B cell (primary cell): ENCODE results near the gene COPS4. TPM values are rescaled to one million over a fixed set of nuclear protein-coding genes. Genes with fewer than 3 reads are reported as not detected.

ENCODE experiments used
- ATAC-seq: fragments of 200-7000 bp; cut with Tn5 transposase; one replicate; pipeline ENCODE4 v1.10.0; 2021; ENCODE audit warnings: low read depth, mild to moderate bottlenecking, moderate number of reproducible peaks, moderate library complexity
- CTCF ChIA-PET: fragments of 350-600 bp; sonication (Branson Sonifier 250); formaldehyde crosslinking; loops from one replicate; lab custom pipeline; 2021; ENCODE audit warnings: antibody characterized with exemption, inconsistent platforms; lab: Charles Lee
- POLR2A ChIA-PET: fragments of 350-600 bp; sonication (Branson Sonifier 250); formaldehyde crosslinking; loops from one replicate; lab custom pipeline; 2021; ENCODE audit warnings: antibody characterized with exemption; lab: Charles Lee
- DNase-seq: peaks from one replicate; pipeline ENCODE4 v3.0.0; 2013
- H2AFZ ChIP-seq: 2 replicates; pipeline ENCODE4 v1.6.1; 2012; ENCODE audit warnings: mild to moderate bottlenecking, low read depth, low read length; ENCODE audit not compliant: insufficient read depth, poor library complexity, severe bottlenecking
- H3K27ac ChIP-seq, 2 donors: 1 replicate in 1 of 2; 2 replicates in 1 of 2; pipeline ENCODE4 v1.5.1; 2012 to 2013; ENCODE audit warnings: low read length in 2 of 2, mild to moderate bottlenecking in 2 of 2, moderate library complexity in 1 of 2
- H3K27me3 ChIP-seq, 4 experiments: fragments of 200-600 bp in 1 of 4; sonication (generic) in 1 of 4; replicated peaks in 1 of 4; 1 replicate in 2 of 4; 2 replicates in 2 of 4; pipeline versions ENCODE4 v1.6.1 to v1.7.0; 2013 to 2016; ENCODE audit warnings: low read length in 3 of 4, mild to moderate bottlenecking in 2 of 4, mixed read lengths in 1 of 4, moderate library complexity in 1 of 4; ENCODE audit not compliant: insufficient read depth in 4 of 4, control insufficient read depth in 3 of 4; ENCODE audit errors: control extremely low read depth in 1 of 4
- H3K36me3 ChIP-seq, 2 experiments: replicated peaks in 1 of 2; 1 replicate in 1 of 2; 2 replicates in 1 of 2; pipeline versions ENCODE4 v1.6.1 to v1.7.1; 2013; ENCODE audit warnings: low read length in 1 of 2; ENCODE audit not compliant: insufficient read depth in 2 of 2, control insufficient read depth in 1 of 2; ENCODE audit errors: control extremely low read depth in 1 of 2, extremely low read depth in 1 of 2
- H3K4me1 ChIP-seq, 2 donors: fragments of 200-600 bp in 1 of 2; sonication (generic) in 1 of 2; 1 replicate in 1 of 2; 2 replicates in 1 of 2; pipeline versions ENCODE4 v1.5.1 to v1.6.1; 2013 to 2017; ENCODE audit warnings: low read length in 2 of 2; ENCODE audit not compliant: control insufficient read depth in 2 of 2, insufficient read depth in 2 of 2
- H3K4me2 ChIP-seq: replicated peaks from 2 replicates; pipeline ENCODE3; 2012; ENCODE audit warnings: mild to moderate bottlenecking, low read depth, low read length; ENCODE audit not compliant: poor library complexity, severe bottlenecking
- H3K4me3 ChIP-seq, 5 experiments: fragments of 200-600 bp in 1 of 5; sonication (generic) in 1 of 5; 1 replicate in 3 of 5; 2 replicates in 2 of 5; pipeline versions ENCODE4 v1.5.1 to v1.7.0; 2011 to 2016; ENCODE audit warnings: low read length in 4 of 5, mild to moderate bottlenecking in 4 of 5, low read depth in 2 of 5, control low read depth in 1 of 5, moderate library complexity in 1 of 5; ENCODE audit not compliant: insufficient read depth in 1 of 5; ENCODE audit errors: control extremely low read depth in 1 of 5, extremely low read depth in 1 of 5
- H3K79me2 ChIP-seq: fragments of 200-600 bp; sonication (generic); one replicate; pipeline ENCODE4 v1.6.0; 2016; ENCODE audit warnings: low read length; ENCODE audit not compliant: control insufficient read depth, insufficient read depth
- H3K9ac ChIP-seq: fragments of 200-600 bp; sonication (generic); 2 replicates; pipeline ENCODE4 v1.6.1; 2017; ENCODE audit warnings: mild to moderate bottlenecking, low read length, moderate library complexity
- H3K9me3 ChIP-seq, 3 donors: one replicate each; pipeline versions ENCODE4 v1.6.1 to v1.7.1; 2013; ENCODE audit warnings: low read length in 2 of 3; ENCODE audit not compliant: control insufficient read depth in 2 of 3, insufficient read depth in 1 of 3; ENCODE audit errors: control extremely low read depth in 1 of 3
- H4K20me1 ChIP-seq: 2 replicates; pipeline ENCODE4 v1.6.0; 2012; ENCODE audit warnings: mild to moderate bottlenecking, low read length; ENCODE audit not compliant: insufficient read depth, control insufficient read depth, poor library complexity, severe bottlenecking
- H3K27ac Mint-ChIP-seq: one replicate; pipeline ENCODE4 v1.8.0; 2021; ENCODE audit warnings: mixed read lengths
- H3K27me3 Mint-ChIP-seq: one replicate; pipeline ENCODE4 v1.8.0; 2021; ENCODE audit warnings: mixed read lengths
- H3K4me1 Mint-ChIP-seq: one replicate; pipeline ENCODE4 v1.8.0; 2021; ENCODE audit warnings: mixed read lengths
- H3K4me3 Mint-ChIP-seq: one replicate; pipeline ENCODE4 v1.8.0; 2021; ENCODE audit warnings: mixed read lengths
- H3K9me3 Mint-ChIP-seq: one replicate; pipeline ENCODE4 v1.8.0; 2022; ENCODE audit warnings: mixed read lengths; ENCODE audit not compliant: insufficient read depth
- EZH2 ChIP-seq: IDR thresholded peaks from 2 replicates; pipeline ENCODE4 v1.6.1; 2012; ENCODE audit warnings: borderline replicate concordance, low read depth, mild to moderate bottlenecking, moderate library complexity, low read length; ENCODE audit not compliant: insufficient read depth, poor library complexity, severe bottlenecking
- WGBS: methylation state at CpG from one replicate; pipeline ENCODE4 v1.1.5; 2013; ENCODE audit warnings: missing lambda C conversion rate; ENCODE audit not compliant: insufficient coverage; 5-methylcytosine and 5-hydroxymethylcytosine counted together
- intact Hi-C: fragments of 100-400 bp; cut with micrococcal nuclease; formaldehyde crosslinking; loops from one replicate; pipeline ENCODE4 v1.10.0; 2022
- polyA plus RNA-seq: library from polyadenylated mRNA; depleted of rRNA; stranded (reverse); fragments of >200 nt; gene quantifications from 2 replicates; pipeline ENCODE4 v1.2.3, GENCODE V29; 2012
- total RNA-seq, 2 donors: library from RNA; stranded (reverse); fragments of 120-200 nt in 1 of 2; gene quantifications; 1 replicate in 1 of 2; 2 replicates in 1 of 2; pipeline versions ENCODE4 v1.2.3 to v1.2.4, GENCODE V29; 2013 to 2022
- TF ChIP-seq, protein P1 (sequence below): fragments of 200-600 bp; IDR thresholded peaks from one replicate; pipeline ENCODE4 v1.8.0; 2022; ENCODE audit warnings: antibody characterized with exemption, mild to moderate bottlenecking

Gene COPS4
- total and polyA plus RNA-seq, 2 donors (not counting 1 experiment from before 2014, with no cell fraction given), result 12.0 to 24.5 TPM

DNA sequence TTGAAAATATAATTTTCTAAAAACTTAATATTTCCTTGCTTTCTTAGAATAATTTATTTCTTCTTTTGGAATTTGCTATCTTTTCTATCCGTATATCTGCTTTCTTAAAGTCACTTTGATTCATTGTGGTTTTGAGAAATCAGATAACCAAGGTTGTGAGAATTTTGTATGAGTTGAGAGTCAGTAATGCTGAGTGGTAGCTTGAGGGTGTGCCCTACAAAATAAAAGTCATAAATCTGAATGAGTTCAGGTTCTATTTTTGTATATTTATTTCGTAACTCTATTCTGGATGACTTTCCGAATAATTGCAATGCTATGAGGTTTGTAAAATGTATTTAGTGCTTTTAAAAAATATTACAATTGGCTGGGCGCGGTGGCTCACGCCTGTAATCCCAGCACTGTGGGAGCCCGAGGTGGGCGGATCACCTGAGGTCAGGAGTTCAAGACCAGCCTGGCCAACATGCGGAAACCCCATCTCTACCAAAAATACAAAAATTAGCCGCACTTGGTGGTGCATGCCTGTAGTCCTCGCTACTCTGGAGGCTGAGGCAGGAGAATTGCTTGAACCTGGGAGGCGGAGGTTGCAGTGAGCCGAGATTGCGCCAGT is 8.9 kb downstream of the COPS4 start:
- POLR2A ChIA-PET, result no interaction called here
- peaks cover 22% of the 10 kb centered on the region for H3K4me1 Mint-ChIP-seq
- intact Hi-C loops, result no loop called here

More for the DNA sequence above, 8.9 kb downstream of the COPS4 start:
- H3K4me2 ChIP-seq, result no peak overlapping the region
- H3K9me3 ChIP-seq, result no peaks in the 10 kb centered on the region
- ATAC-seq, result no peak
- Mint-ChIP-seq H3K27me3 (no peaks in the 10 kb centered on the region), H3K9me3 (no peaks in the 10 kb centered on the region), H3K4me3 (no peak overlapping the region), H3K27ac (no peak overlapping the region)
- H3K9ac ChIP-seq, result no peak overlapping the region
- 96% methylated on average over 6 of the region's 14 CpGs for WGBS
- no peaks in the 10 kb centered on the region for H3K4me1 ChIP-seq
- peaks cover 28% of the 10 kb centered on the region for H4K20me1 ChIP-seq
- H3K27ac ChIP-seq, result no peak overlapping the region
- no peak for DNase-seq
- H3K36me3 ChIP-seq, result peaks cover 3 to 6% of the 10 kb centered on the region in 2 experiments
- CTCF ChIA-PET, result no interaction called here
- no peak overlapping the region for H3K4me3 ChIP-seq
- TF ChIP-seq EZH2, result no peak
- TF ChIP-seq, protein P1, sequence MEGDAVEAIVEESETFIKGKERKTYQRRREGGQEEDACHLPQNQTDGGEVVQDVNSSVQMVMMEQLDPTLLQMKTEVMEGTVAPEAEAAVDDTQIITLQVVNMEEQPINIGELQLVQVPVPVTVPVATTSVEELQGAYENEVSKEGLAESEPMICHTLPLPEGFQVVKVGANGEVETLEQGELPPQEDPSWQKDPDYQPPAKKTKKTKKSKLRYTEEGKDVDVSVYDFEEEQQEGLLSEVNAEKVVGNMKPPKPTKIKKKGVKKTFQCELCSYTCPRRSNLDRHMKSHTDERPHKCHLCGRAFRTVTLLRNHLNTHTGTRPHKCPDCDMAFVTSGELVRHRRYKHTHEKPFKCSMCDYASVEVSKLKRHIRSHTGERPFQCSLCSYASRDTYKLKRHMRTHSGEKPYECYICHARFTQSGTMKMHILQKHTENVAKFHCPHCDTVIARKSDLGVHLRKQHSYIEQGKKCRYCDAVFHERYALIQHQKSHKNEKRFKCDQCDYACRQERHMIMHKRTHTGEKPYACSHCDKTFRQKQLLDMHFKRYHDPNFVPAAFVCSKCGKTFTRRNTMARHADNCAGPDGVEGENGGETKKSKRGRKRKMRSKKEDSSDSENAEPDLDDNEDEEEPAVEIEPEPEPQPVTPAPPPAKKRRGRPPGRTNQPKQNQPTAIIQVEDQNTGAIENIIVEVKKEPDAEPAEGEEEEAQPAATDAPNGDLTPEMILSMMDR, result no peak
- H3K27me3 ChIP-seq, result no peaks in the 10 kb centered on the region
- H2AFZ ChIP-seq, result no peak overlapping the region
- H3K79me2 ChIP-seq, result peaks cover 56% of the 10 kb centered on the region
